ENCODE results near the gene PARP4. TPM values are rescaled to one million over a fixed set of nuclear protein-coding genes. Genes with fewer than 3 reads are reported as not detected.
"Not testable (repeated sequence)": the region's sequence is repeated elsewhere in the genome, so short reads cannot be mapped to it uniquely, and the experiment has no call there.

The PARP4 gene
- total RNA-seq, 4 donors from 2014 or later, result 35.0 to 46.9 (median 42.0) TPM

DNA sequence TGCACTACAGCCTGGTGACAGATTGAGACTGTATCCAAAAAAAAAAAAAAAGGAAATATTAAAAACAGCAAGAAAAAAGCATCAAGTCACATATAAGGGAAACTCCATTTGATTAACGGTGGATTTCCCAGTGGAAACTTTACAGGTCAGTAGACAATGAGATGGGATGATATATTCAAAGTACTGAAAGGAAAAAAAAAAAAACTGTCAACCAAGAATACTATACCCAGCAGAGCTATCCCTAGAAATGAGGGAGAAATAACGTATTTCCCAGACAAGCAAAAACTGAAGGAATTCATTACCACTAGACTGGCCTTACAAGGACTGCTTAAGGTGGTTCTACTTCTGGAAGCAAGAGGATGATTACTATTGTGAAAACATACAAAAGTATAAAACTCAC, 115.8 kb downstream of the PARP4 start:
- H3K27me3 ChIP-seq, result no peaks in the 10 kb centered on the region
- 83% methylated on average over 2 of the region's 2 CpGs; no CpG with 5 or more reads in 1 of the 2 donors for WGBS, 2 donors (ENCODE audit: low coverage in 1 of 2)
- no peaks in the 10 kb centered on the region for H3K4me1 ChIP-seq
- TF ChIP-seq POLR2AphosphoS5 (IDR thresholded peaks at IDR 0.05) (no peak), EP300 (IDR thresholded peaks at IDR 0.05) (no peak), POLR2A (IDR thresholded peaks at IDR 0.05) (no peak)
- TF ChIP-seq, protein P1, sequence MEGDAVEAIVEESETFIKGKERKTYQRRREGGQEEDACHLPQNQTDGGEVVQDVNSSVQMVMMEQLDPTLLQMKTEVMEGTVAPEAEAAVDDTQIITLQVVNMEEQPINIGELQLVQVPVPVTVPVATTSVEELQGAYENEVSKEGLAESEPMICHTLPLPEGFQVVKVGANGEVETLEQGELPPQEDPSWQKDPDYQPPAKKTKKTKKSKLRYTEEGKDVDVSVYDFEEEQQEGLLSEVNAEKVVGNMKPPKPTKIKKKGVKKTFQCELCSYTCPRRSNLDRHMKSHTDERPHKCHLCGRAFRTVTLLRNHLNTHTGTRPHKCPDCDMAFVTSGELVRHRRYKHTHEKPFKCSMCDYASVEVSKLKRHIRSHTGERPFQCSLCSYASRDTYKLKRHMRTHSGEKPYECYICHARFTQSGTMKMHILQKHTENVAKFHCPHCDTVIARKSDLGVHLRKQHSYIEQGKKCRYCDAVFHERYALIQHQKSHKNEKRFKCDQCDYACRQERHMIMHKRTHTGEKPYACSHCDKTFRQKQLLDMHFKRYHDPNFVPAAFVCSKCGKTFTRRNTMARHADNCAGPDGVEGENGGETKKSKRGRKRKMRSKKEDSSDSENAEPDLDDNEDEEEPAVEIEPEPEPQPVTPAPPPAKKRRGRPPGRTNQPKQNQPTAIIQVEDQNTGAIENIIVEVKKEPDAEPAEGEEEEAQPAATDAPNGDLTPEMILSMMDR (IDR thresholded peaks at IDR 0.05), result no peak
- H3K36me3 ChIP-seq, result no peaks in the 10 kb centered on the region
- no peak for ATAC-seq
- peaks cover 0 to 22% (median 0%) of the 10 kb centered on the region in 3 donors for H3K9me3 ChIP-seq
- no peak overlapping the region for H3K4me3 ChIP-seq
- H3K27ac ChIP-seq, result no peak overlapping the region

DNA sequence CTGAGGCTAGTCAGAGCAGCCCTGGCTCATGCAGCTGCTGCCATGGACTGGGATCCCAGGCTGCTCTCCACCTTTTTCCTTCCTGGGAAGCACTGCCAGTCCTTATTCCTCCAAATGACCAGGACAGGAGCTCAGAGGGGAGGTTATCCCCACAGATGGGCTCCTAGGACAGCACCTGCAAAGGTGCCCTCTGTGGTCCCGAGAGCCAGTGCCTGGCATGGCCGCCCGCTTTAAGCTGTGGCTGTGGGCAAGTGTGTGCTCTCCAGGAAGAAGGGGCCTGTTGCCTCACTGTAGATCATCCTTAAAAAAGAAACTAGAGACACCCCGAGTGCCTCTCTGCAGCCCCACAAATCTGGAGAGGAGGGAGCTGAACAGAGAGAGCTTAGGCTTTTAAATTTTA, 119.6 kb downstream of the PARP4 start:
- Histone ChIP-seq H3K9me3 (peaks cover 0 to 22% (median 0%) of the 10 kb centered on the region in 3 donors), H3K4me1 (no peaks in the 10 kb centered on the region), H3K27ac (no peak overlapping the region), H3K4me3 (no peak overlapping the region), H3K27me3 (no peaks in the 10 kb centered on the region), H3K36me3 (no peaks in the 10 kb centered on the region)
- 100% methylated on average over 1 of the region's 4 CpGs; no CpG with 5 or more reads in 1 of the 2 donors for WGBS, 2 donors (ENCODE audit: low coverage in 1 of 2)
- no peak for ATAC-seq
- TF ChIP-seq POLR2A (IDR thresholded peaks at IDR 0.05) (no peak), EP300 (IDR thresholded peaks at IDR 0.05) (no peak), POLR2AphosphoS5 (IDR thresholded peaks at IDR 0.05) (no peak)
- TF ChIP-seq, protein P1 (IDR thresholded peaks at IDR 0.05), result no peak

DNA sequence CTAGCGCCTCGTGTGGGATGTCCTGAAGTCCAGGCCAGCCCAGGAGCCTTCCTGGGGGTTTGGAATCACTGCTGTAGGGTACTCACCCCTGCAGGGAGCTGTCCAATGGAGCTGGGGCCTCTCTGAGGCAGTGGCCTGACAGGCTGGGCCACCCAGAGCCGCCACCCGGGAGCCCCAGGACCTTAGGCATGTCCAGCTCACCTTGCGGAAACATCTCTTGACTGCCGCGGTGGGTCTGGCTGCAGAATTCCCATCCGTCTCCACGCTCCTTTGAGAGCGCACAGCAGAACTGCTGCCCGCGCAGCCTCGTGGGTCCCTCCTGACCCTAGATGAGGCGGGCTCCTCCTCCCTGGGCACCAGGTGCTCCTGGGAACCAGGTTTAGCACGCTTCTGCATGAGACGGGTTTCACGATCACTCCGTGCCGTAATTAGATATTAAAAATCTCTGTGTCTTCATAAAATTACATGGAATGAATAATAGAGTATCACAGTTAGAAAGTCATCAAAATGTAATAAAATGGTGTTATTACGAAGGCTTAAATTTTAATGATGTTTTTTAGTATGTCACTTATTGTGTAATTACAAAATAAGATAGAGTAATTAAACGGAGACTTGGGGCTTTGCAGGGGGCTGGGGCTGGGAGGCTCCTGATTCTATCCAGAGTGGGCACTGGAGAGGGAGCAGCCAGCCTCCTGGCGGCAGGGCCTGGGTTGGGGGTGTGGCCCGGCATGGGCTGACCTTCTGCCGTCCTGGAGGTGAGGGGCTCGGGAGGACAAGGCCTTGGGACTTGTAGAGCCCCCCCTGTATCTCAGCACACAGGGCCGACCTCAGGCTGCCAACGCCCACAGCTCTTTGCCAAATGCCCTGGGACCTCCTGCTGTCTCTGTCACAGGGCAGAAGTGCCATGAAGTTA, 120.6 kb downstream of the PARP4 start:
- H3K36me3 ChIP-seq, H3K4me3 ChIP-seq, H3K27me3 ChIP-seq, H3K4me1 ChIP-seq, H3K27ac ChIP-seq, ATAC-seq: not testable (repeated sequence)
- 77 to 88% methylated on average over 7 to 13 of the region's 27 CpGs for WGBS, 2 donors (ENCODE audit: low coverage in 1 of 2)
- H3K9me3 ChIP-seq, result peaks cover 0 to 18% (median 0%) of the 10 kb centered on the region in 3 donors

DNA sequence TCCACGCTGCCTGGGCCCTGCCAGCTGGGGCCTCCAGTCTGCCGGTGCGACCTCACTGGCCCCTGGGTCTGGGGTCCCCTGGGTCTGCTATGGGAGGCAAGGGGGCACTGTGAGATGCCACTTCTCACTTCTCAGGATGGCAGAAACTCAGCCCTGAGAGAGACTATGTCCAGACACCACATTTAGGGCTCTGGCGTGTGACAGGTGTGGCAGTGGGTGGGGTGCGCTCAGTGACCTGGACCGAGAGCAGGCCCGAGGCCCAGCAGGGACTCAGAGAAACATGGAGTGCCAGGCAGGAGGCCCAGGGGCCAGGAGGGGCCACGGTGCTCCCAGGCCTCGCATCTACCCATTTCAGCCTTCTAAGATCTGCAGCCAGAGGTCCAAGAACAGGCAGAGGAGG, 121.8 kb downstream of the PARP4 start:
- H3K4me1 ChIP-seq, H3K9me3 ChIP-seq, H3K27me3 ChIP-seq, H3K27ac ChIP-seq, ATAC-seq, H3K4me3 ChIP-seq, H3K36me3 ChIP-seq: not testable (repeated sequence)
- no CpG with 5 or more reads among the region's 9 CpGs for WGBS, 2 donors (ENCODE audit: low coverage in 1 of 2)

DNA sequence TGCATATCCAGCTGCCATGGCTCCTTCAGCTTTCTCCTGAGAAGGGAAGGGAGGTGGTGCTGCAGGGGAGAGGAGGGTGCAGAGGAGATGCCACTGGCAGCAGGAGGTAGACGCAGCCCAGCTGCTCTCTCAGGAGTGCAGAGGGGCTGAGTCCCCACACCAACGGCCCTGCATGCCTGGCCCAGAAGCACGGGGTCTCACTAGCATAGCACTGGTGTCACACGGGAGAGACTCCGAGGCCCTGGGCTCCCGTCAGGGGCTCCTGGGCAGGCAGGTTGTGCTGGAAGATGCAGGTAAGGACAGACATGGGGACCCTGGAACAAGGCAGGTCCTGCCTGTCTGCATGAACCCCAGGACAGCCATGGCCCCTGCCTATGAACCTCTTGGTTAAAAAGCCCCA, 123.1 kb downstream of the PARP4 start:
- Histone ChIP-seq H3K27ac (no peak overlapping the region), H3K4me1 (no peaks in the 10 kb centered on the region), H3K27me3 (no peaks in the 10 kb centered on the region), H3K4me3 (no peak overlapping the region), H3K9me3 (no peaks in the 10 kb centered on the region), H3K36me3 (no peaks in the 10 kb centered on the region)
- WGBS, 2 donors (ENCODE audit: low coverage in 1 of 2), result no CpG with 5 or more reads among the region's 6 CpGs
- TF ChIP-seq, protein P1 (IDR thresholded peaks at IDR 0.05), result no peak
- TF ChIP-seq POLR2A (IDR thresholded peaks at IDR 0.05) (no peak), EP300 (IDR thresholded peaks at IDR 0.05) (no peak), POLR2AphosphoS5 (IDR thresholded peaks at IDR 0.05) (no peak)
- ATAC-seq, result no peak

DNA sequence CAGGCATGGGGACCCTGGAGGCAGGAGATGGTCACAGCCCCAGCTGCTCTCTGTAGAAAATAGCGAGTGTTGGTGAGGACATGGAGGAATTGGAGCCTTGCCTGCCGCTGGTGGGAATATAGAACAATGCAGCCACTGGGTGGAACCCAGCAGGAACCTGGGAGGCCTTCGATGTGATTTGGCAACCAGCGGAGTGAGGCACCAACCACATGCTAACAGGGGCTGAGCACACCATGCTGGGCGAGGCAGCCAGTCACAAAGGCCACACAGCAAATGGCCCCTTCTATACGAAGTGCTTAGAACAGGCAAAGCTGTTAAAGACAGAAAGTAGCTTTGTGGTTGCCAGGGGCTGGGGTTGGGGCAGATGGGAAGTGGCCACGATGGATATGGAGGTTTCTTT, 123.8 kb downstream of the PARP4 start:
- H3K4me1 ChIP-seq, H3K36me3 ChIP-seq, H3K27ac ChIP-seq, H3K4me3 ChIP-seq, ATAC-seq, H3K27me3 ChIP-seq, H3K9me3 ChIP-seq: not testable (repeated sequence)
- 65 to 79% methylated on average over 4 of the region's 7 CpGs for WGBS, 2 donors (ENCODE audit: low coverage in 1 of 2)
